Measurements from ENCODE around the gene ZNF366.

ZNF366 gene

DNA sequence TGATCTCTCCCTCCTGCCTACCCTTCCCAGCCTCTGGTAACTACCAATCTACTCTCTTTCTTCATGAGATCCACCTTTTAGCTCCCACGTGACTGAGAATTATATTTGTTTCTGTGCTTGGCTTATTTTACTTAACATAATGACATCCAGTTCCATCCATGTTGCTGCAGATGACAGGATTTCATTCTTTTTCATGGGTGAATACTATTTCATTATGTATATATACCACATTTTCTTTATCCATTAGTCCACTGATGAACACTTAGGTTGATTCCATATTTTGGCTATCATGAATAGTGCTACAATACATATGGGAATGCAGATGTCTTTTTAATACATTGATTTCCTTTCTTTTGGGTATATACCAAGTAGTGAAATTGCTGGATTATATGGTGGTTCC, 35.5 kb upstream of the ZNF366 start:
- Histone ChIP-seq H3K4me1 (ENCODE audit: low read depth, poor library complexity, severe bottlenecking) (no peaks in the 10 kb centered on the region), H2AFZ (ENCODE audit: low read depth) (no peak overlapping the region), H3K36me3 (ENCODE audit: insufficient read depth) (no peaks in the 10 kb centered on the region), H3K79me2 (ENCODE audit: insufficient read depth, low read depth) (no peaks in the 10 kb centered on the region), H3K27ac (no peak overlapping the region), H3K4me3 (IDR thresholded peaks at IDR 0.05; ENCODE audit: insufficient read depth, low read depth, low read length) (no peak overlapping the region), H3K27me3 (ENCODE audit: insufficient read depth, low read depth) (no peaks in the 10 kb centered on the region), H3K9ac (no peak overlapping the region), H4K20me1 (ENCODE audit: insufficient read depth) (no peaks in the 10 kb centered on the region), H3K4me2 (no peak overlapping the region)
- TF ChIP-seq, protein P1, sequence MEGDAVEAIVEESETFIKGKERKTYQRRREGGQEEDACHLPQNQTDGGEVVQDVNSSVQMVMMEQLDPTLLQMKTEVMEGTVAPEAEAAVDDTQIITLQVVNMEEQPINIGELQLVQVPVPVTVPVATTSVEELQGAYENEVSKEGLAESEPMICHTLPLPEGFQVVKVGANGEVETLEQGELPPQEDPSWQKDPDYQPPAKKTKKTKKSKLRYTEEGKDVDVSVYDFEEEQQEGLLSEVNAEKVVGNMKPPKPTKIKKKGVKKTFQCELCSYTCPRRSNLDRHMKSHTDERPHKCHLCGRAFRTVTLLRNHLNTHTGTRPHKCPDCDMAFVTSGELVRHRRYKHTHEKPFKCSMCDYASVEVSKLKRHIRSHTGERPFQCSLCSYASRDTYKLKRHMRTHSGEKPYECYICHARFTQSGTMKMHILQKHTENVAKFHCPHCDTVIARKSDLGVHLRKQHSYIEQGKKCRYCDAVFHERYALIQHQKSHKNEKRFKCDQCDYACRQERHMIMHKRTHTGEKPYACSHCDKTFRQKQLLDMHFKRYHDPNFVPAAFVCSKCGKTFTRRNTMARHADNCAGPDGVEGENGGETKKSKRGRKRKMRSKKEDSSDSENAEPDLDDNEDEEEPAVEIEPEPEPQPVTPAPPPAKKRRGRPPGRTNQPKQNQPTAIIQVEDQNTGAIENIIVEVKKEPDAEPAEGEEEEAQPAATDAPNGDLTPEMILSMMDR (conservative IDR thresholded peaks at IDR 0.05; ENCODE audit: low read depth, low read length), result no peak

DNA sequence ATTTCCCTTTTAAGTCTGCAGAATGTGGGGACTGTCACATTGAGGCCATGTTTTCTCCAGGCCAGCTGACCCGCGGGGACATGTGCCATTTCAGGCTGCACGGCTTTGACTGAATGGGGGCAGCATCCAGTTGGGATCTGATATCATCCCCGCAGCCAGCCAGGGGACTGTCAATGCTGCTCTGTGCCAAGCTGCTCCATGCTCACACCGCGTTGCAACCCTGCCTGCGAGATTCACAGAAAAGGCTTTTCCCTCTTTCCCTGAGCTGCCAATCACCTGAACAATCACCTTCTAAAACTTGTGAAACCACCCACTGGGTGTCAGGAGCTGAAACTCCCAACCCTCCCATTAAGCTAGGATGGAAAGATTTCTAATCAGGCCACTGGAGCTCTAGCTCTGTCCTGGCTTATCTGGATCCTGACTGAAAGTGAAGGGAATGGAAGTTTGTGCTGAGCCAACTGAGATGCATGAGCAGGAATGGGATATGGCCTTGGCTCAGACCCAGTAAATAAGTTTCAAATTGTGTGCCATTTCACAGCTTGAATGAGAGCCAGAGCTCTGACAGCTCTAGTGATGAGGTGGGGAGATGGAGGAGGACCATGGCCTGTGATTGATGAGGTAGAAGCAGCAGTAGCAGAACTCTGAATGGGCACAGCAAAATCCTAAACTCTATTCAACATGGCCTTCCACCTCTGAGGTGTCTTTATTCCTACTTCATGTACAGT, 34.5 kb upstream of the ZNF366 start:
- H3K9ac ChIP-seq, result no peak overlapping the region
- H3K79me2 ChIP-seq (ENCODE audit: insufficient read depth, low read depth), result no peaks in the 10 kb centered on the region
- no peak overlapping the region for H3K4me3 ChIP-seq (IDR thresholded peaks at IDR 0.05; ENCODE audit: insufficient read depth, low read depth, low read length)
- H3K27me3 ChIP-seq (ENCODE audit: insufficient read depth, low read depth), result no peaks in the 10 kb centered on the region
- no peaks in the 10 kb centered on the region for H4K20me1 ChIP-seq (ENCODE audit: insufficient read depth)
- H3K36me3 ChIP-seq (ENCODE audit: insufficient read depth), result no peaks in the 10 kb centered on the region
- no peak overlapping the region for H3K4me2 ChIP-seq
- H2AFZ ChIP-seq (ENCODE audit: low read depth), result no peak overlapping the region
- H3K27ac ChIP-seq, result no peak overlapping the region
- no peaks in the 10 kb centered on the region for H3K4me1 ChIP-seq (ENCODE audit: low read depth, poor library complexity, severe bottlenecking)
- TF ChIP-seq, protein P1 (conservative IDR thresholded peaks at IDR 0.05; ENCODE audit: low read depth, low read length), result no peak

GRCh38 chr5:72540759-72541438, 33.7 kb upstream of the ZNF366 start:
- no peaks in the 10 kb centered on the region for H4K20me1 ChIP-seq (ENCODE audit: insufficient read depth)
- TF ChIP-seq, protein P1 (conservative IDR thresholded peaks at IDR 0.05; ENCODE audit: low read depth, low read length), result no peak
- H3K27me3 ChIP-seq (ENCODE audit: insufficient read depth, low read depth), result no peaks in the 10 kb centered on the region
- H3K36me3 ChIP-seq (ENCODE audit: insufficient read depth), result no peaks in the 10 kb centered on the region
- no peak overlapping the region for H2AFZ ChIP-seq (ENCODE audit: low read depth)
- no peaks in the 10 kb centered on the region for H3K4me1 ChIP-seq (ENCODE audit: low read depth, poor library complexity, severe bottlenecking)
- H3K4me2 ChIP-seq, result no peak overlapping the region
- no peak overlapping the region for H3K27ac ChIP-seq
- H3K9ac ChIP-seq, result no peak overlapping the region
- no peaks in the 10 kb centered on the region for H3K79me2 ChIP-seq (ENCODE audit: insufficient read depth, low read depth)
- no peak overlapping the region for H3K4me3 ChIP-seq (IDR thresholded peaks at IDR 0.05; ENCODE audit: insufficient read depth, low read depth, low read length)

DNA sequence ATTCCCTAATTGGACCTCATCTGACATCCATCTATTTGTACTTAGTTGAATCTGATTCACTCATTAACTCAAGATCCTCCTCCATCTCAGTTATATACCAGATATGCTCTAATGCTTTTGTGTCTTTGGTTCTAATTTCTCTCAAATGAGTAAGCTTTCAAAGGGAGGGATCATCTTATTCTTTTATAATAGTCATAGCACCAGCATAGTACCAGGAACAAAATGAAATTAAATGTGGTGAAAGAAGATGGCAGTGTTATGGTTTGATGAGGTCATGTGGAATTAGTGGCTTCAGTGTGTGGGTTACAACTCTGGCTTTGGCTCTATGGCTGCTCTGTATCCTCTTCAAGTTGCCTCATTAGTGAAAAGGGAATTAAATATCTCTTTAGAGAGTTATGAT, 32.5 kb upstream of the ZNF366 start:
- no peak overlapping the region for H3K4me3 ChIP-seq (IDR thresholded peaks at IDR 0.05; ENCODE audit: insufficient read depth, low read depth, low read length)
- H3K4me2 ChIP-seq, result no peak overlapping the region
- no peaks in the 10 kb centered on the region for H3K27me3 ChIP-seq (ENCODE audit: insufficient read depth, low read depth)
- TF ChIP-seq, protein P1 (conservative IDR thresholded peaks at IDR 0.05; ENCODE audit: low read depth, low read length), result no peak
- no peak overlapping the region for H3K9ac ChIP-seq
- no peaks in the 10 kb centered on the region for H4K20me1 ChIP-seq (ENCODE audit: insufficient read depth)
- no peak overlapping the region for H2AFZ ChIP-seq (ENCODE audit: low read depth)
- H3K4me1 ChIP-seq (ENCODE audit: low read depth, poor library complexity, severe bottlenecking), result no peaks in the 10 kb centered on the region
- H3K79me2 ChIP-seq (ENCODE audit: insufficient read depth, low read depth), result no peaks in the 10 kb centered on the region
- H3K27ac ChIP-seq, result no peak overlapping the region
- H3K36me3 ChIP-seq (ENCODE audit: insufficient read depth), result no peaks in the 10 kb centered on the region
